ENCODE measurements around the gene BRAF. TPM values are rescaled to one million over a fixed set of nuclear protein-coding genes. Genes with fewer than 3 reads are reported as not detected.
A peak's percentile ranks its signal among the peaks of the same experiment; 100 is the strongest.

Gene BRAF
- total and polyA plus RNA-seq, 2 experiments from 2014 or later = 15.5 to 34.8 TPM

GRCh38 chr7:140674899-140675701 is 249.6 kb downstream of the BRAF start:
- Histone ChIP-seq H3K4me1 (ENCODE audit: low read depth) (no peaks in the 10 kb centered on the region), H3K36me3 (peaks cover 4% of the 10 kb centered on the region), H3K27me3 (no peaks in the 10 kb centered on the region), H3K27ac (no peak overlapping the region), H3K4me3 (no peak overlapping the region), H3K9me3 (ENCODE audit: low read depth) (no peaks in the 10 kb centered on the region)
- DNase-seq (ENCODE audit: low read depth in 1 of 2, low spot score in 1 of 2) = peak; percentile 60 to 71
- TF ChIP-seq CTCF (IDR thresholded peaks at IDR 0.05; ENCODE audit: low read depth, low read length) = peak; percentile 62

GRCh38 chr7:140674356-140674800 is 250.4 kb downstream of the BRAF start:
- Histone ChIP-seq H3K36me3 (peaks cover 4% of the 10 kb centered on the region), H3K4me3 (no peak overlapping the region), H3K27ac (no peak overlapping the region), H3K27me3 (no peaks in the 10 kb centered on the region), H3K4me1 (ENCODE audit: low read depth) (no peaks in the 10 kb centered on the region), H3K9me3 (ENCODE audit: low read depth) (no peaks in the 10 kb centered on the region)
- no peak for TF ChIP-seq CTCF (IDR thresholded peaks at IDR 0.05; ENCODE audit: low read depth, low read length)
- DNase-seq (ENCODE audit: low read depth in 1 of 2, low spot score in 1 of 2) = no peak

- no peak overlapping the region for H3K27ac ChIP-seq
These were observed 251.0 kb downstream of the BRAF start for GRCh38 chr7:140673774-140674155.

GRCh38 chr7:140673063-140673773 is 251.5 kb downstream of the BRAF start:
- no peak overlapping the region for H3K27ac ChIP-seq
- H3K9me3 ChIP-seq (ENCODE audit: low read depth) = no peaks in the 10 kb centered on the region
- H3K36me3 ChIP-seq = no peaks in the 10 kb centered on the region
- no peaks in the 10 kb centered on the region for H3K4me1 ChIP-seq (ENCODE audit: low read depth)
- peak in 1 of 2 donors; percentile 68 for DNase-seq (ENCODE audit: low read depth in 1 of 2, low spot score in 1 of 2)
- no peaks in the 10 kb centered on the region for H3K27me3 ChIP-seq
- peak overlapping the region; percentile 61 for H3K4me3 ChIP-seq
- peak; percentile 3 for TF ChIP-seq CTCF (IDR thresholded peaks at IDR 0.05; ENCODE audit: low read depth, low read length)

More at GRCh38 chr7:140673774-140674155, 251.0 kb downstream of the BRAF start:
- Histone ChIP-seq H3K9me3 (ENCODE audit: low read depth) (no peaks in the 10 kb centered on the region), H3K36me3 (no peaks in the 10 kb centered on the region), H3K4me1 (ENCODE audit: low read depth) (no peaks in the 10 kb centered on the region), H3K27me3 (no peaks in the 10 kb centered on the region), H3K4me3 (peak overlapping the region; percentile 61)
- no peak for DNase-seq (ENCODE audit: low read depth in 1 of 2, low spot score in 1 of 2)
- TF ChIP-seq CTCF (IDR thresholded peaks at IDR 0.05; ENCODE audit: low read depth, low read length) = no peak

GRCh38 chr7:140672382-140673062 is 252.2 kb downstream of the BRAF start, which contains the start of gene ADCK2:
ADCK2 (plus strand) TSS chr7:140672945; CDS start chr7:140673331, 386 bp downstream.
- H3K36me3 ChIP-seq = no peaks in the 10 kb centered on the region
- no peaks in the 10 kb centered on the region for H3K4me1 ChIP-seq (ENCODE audit: low read depth)
- H3K4me3 ChIP-seq = peak within 1 kb of the TSS; percentile 61
- no peak for TF ChIP-seq CTCF (IDR thresholded peaks at IDR 0.05; ENCODE audit: low read depth, low read length)
- H3K9me3 ChIP-seq (ENCODE audit: low read depth) = no peaks in the 10 kb centered on the region
- no peaks in the 10 kb centered on the region for H3K27me3 ChIP-seq
- H3K27ac ChIP-seq = no peak within 1 kb of the TSS
- DNase-seq (ENCODE audit: low read depth in 1 of 2, low spot score in 1 of 2) = peak in 1 of 2 donors; percentile 62
